ENCODE data around the gene SUPT20HL1. TPM values are rescaled to one million over a fixed set of nuclear protein-coding genes. Genes with fewer than 3 reads are reported as not detected.
A peak's percentile ranks its signal among the peaks of the same experiment; 100 is the strongest.
"Not testable (repeated sequence)": the region's sequence is repeated elsewhere in the genome, so short reads cannot be mapped to it uniquely, and the experiment has no call there.

Gene SUPT20HL1
- total RNA-seq, 1 donor from 2014 or later: not detected

DNA sequence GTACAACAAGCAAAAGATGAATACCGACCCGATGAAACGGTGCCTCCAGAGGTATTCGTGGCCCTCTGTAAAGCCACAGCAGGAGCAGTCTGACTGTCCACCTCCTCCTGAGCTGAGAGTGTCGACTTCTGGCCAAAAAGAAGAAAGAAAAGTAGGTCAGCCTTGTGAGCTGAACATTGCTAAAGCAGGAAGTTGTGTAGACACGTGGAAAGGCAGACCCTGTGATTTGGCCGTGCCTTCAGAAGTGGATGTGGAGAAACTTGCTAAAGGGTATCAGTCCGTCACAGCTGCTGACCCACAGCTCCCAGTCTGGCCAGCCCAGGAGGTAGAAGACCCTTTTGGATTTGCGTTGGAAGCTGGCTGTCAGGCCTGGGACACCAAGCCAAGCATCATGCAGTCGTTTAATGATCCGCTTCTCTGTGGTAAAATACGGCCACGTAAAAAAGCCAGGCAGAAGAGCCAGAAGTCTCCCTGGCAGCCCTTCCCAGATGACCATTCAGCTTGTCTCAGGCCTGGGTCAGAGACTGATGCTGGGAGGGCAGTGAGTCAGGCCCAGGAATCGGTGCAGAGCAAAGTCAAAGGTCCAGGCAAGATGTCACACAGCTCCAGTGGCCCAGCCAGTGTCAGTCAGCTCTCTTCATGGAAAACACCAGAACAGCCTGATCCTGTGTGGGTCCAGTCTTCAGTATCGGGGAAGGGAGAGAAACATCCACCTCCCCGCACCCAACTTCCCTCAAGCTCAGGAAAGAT, 3.2 kb downstream of the SUPT20HL1 start:
- ATAC-seq: not testable (repeated sequence)

DNA sequence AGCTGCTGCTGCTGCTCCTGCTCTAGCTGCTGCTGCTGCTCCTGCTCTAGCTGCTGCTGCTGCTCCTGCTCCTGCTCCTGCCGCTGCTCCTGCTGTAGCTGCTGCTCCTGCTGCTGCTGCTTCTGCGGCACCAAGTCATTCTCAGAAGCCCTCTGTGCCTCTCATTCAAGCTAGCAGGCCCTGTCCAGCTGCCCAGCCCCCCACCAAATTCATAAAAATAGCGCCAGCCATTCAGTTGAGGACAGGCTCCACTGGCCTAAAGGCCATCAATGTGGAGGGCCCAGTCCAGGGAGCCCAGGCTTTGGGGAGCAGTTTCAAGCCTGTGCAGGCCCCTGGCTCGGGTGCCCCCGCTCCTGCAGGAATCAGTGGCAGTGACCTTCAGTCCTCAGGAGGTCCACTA, 3.9 kb downstream of the SUPT20HL1 start:
- ATAC-seq: no peak

DNA sequence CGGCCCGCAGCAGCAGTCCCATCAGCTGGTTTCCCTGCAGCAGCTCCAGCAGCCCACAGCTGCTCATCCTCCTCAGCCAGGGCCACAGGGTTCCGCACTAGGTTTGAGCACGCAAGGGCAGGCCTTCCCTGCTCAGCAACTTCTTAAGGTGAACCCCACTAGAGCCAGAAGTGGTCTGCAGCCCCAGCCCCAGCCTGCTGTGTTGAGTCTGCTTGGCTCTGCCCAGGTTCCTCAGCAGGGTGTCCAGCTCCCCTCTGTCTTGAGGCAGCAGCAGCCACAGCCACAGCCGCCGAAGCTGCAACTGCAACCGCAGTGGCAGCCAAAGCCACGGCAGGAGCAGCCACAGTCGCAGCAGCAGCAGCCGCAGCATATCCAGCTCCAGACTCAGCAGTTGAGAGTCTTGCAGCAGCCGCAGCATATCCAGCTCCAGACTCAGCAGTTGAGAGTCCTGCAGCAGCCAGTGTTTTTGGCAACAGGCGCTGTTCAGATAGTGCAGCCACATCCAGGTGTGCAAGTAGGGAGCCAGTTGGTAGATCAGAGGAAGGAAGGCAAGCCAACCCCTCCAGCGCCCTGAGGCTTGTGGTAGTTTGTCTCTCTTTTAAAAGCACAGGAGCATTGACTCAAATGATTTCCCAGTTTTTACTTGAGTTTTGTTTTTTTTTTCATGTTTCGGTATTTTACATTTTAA, 4.6 kb downstream of the SUPT20HL1 start:
- ATAC-seq: no peak

DNA sequence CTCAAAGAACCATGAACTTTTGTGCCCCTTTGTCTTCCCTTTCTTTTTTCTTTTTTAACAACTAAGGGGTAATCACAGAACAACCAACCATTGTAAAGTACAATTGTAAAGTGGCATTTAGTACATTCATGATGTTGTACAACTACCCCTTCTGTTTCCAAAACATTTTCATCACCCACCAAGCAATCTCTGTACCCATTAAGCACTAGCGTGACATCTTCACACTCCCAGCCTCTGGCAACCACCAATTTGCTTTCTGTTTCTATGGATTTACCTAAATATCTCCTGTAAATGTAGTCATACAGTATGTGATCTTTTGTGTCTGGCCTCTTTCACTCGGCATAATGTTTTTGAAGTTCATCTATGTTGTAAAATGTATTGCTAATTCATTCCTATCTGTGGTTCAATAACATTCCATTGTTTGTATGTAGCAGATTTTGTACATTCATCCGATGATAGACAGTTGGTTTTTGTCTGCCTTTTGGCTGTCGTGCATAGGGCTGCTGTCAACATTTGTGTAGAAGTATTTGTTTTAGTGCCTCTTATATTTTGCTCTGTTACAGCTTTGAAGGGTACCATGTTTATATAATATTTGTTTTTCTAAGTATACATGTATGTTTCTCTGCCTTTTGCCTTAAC, 6.4 kb downstream of the SUPT20HL1 start:
- not testable (repeated sequence) for ATAC-seq

DNA sequence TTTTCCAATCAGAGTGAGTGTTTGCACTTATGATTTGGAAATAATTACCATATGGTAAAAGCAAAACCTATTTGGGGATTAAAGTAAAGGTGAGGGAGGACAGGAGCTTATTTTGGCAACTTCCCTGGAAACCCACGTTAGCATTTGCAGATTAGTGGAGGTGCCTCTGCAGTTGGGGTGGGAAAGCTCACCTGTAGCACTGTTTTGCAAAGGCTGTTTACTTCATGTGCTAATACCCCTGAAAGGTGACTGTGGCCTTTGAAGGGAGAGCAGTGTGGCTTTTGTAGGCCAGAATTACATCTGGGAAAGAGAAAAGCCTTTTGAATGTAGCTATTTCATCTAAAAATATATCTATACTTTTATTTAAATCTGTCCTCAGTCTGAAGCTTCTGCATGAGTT, 9.4 kb downstream of the SUPT20HL1 start:
- no peak for ATAC-seq

DNA sequence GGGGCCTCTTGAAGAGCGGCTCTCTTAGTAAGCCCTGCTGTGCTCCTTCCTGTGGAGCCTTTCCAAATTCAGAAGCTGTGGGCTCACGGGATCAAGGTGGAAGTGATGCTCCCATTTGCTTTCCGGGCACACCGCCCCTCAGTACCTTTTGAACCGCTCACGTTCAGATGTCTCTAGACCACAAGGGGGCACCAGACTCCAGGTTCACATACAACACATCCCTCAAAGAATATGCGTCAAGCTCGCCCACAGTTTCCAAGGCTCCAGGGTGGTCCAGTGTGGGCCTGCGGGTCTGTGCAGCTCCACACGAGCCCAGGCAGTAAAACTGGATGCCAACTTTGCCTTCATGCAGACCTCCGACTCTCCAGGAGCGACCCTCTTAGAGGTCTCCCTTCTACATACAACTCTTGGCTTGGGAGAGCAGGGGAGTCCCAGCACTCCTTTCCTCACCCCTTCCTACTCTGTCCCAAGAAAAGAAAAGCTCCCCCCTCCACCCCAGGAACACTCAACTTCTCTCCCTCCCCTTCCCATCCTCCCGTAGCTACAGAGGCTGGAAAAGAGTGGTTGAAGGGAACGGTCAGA, 11.0 kb downstream of the SUPT20HL1 start:
- peak; percentile 51 for ATAC-seq

DNA sequence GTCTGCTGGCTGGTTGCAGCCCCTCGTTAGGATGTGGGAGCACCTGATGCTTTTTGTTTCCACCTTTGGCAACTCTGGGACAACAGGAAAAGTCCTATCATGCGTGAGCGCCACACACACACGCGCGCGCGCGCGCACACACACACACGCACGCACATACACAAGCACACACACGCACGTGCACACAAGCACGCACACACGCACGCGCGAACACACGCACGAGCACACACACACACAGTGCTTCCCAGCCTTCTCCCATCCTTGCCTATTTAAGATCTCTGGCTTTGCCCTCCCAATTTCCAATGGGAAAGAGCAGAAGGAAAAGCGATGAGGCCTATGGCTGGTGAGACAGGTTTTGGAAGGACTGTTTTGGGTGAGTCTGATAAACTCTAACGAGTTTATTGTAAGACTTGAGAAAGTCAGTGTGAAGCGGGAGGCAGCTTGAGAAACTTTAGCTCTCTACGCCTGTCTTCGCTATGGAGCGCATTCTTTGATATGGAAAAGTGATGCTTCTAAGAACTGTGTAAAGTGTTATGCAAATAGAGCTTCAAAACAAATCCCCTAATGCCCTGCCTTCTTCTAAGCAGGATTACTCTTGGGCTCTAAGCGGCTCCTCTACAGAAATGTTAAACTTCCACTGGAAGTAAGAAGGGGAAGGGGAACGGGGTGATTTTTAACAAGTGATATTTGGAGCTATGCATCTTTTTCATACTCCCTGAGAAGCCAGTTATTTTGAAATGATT, 11.8 kb downstream of the SUPT20HL1 start:
- ATAC-seq: no peak

DNA sequence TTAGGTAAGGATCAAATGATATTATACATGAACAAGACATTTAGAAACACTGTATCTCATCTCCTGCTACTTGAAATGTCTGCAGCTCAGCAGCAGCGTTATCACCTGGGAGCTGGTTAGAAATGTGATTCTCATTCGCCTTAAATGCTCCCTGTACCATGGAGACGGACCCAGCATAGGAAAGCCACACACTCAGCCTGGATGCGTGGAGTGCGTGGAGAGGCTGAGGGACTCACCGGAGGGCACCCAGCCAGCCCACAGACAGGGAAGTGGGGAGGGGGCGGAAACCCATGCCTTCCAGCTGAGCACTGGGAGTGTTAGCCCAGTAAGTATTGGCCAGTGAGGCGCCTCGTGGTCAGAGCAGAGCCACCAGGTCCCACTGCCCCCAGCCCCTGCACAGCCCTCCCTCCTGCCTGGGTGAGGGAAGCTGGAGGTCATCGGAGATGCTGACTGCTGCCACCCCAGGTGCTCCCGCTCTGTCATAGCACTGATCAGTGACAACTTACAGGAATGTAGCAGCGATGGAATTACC, 15.2 kb downstream of the SUPT20HL1 start:
- no peak for ATAC-seq

DNA sequence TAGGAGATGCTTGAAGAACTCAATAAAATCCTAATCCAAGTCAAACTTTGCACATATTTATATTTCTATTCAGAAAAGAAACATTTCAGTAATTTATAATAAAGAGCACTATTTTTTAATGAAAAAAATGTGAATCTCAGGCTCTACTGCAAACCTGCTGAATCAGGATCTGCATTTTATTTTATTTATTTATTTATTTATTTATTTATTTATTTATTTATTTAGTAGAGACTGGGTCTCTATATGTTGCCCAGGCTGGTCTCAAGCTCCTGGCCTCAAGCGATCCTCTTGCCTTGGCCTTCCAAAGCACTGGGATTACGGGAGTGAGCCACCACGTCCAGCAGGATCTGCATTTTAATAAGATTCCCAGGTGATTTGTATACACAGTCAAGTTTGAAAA, 16.0 kb downstream of the SUPT20HL1 start:
- no peak for ATAC-seq

DNA sequence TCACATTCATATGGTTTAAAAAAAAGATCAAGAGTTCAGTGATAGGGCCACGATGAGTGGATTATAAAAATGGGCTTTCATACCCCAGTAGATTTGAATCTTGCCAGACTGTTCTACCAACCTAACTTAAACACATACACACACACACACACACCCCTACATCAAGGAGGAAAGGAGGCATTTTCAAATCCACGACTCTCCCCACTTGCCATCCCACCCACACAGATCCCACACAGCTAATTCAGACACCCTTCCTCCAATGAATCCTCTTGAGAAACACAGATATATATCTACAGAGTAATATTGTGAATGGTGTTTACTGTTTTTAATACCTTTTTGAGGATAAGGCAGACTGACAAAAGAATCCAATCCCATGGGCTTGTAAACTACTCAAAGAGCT, 16.8 kb downstream of the SUPT20HL1 start:
- no peak for ATAC-seq

DNA sequence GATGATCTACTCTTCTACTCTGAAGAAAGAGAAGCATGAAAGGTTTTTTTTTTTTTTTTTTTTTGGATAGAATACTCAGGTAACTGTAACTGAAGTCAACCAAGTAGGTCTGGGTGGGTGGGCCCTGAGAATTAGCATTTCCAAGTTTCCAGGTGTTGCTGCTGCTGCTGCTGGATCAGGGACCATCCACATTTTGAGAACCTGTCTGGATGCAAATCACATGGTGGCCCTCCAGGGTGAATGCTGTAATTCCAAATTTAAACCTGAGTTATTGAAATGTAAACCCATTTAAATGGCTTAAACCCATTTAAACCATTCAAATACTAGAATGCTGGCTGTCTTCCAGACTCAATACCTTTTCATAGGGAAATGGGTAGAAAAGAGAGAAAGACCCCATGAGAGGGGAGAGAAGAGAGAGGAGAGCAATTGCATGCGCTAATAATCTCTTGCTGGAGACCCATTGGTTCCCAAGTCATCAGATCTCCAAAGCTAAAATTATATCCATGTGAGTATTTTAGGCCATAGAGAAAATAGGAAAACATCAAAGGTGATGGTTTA, 17.6 kb downstream of the SUPT20HL1 start:
- ATAC-seq: no peak

DNA sequence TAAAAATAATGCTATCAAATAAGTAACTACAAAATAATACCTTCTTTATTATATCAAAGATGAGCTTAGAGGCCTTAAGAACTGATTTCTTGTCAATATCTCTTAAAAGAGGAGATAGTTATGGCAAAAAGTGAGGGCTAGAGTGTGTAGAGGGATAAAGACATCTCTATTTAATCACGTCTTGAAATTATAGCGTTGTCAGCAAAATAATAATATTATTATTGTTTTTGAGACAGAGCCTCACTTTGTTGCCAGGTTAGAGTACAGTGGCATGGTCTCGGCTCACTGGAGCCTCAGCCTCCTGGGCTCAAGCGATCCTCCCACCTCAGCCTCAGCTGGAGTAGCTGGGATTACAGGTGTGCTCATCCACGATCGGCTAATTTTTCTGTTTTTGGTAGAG, 18.3 kb downstream of the SUPT20HL1 start:
- ATAC-seq: no peak

DNA sequence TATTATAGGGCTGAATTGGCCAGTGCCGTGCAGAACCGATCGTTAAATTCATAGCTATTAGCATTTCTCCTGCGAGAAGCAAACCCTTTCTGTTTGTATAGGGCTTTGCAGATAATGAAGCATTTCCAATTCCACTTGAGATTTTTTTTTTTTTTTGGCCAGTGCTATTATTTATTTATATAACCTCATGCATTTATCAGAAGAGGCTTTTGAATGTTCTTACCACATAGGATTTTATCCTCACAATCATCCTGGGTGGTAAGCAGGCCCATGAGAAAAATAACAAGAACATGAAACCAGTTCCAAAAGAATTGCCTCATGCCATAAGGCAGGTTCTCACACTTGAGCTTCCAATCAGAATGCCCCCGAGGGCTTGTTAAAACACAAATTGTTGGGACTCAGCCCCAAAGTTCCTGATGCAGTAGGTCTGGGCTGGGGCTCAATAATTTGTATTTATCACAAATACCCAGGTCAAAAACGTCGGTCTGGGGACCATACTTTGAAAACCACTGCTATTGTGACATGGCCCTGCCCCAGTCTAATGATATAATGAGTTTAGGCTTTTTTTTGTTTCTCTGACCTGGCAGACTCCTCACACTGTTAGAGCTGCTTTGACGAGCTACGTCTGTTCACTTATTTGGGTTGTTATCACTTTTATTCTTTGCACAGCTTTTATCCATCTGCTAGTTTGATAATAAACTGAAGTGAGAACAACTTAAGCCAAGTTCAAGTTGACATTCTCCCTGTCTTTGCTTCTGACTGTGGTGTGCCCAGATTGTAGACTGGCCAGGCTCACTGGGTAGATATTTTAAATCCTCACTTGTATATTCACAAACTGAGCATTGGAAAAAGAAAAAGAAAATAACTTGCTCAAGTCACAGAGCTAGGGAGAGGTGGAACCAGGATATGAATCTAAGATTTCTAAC, 20.1 kb downstream of the SUPT20HL1 start:
- ATAC-seq: no peak

DNA sequence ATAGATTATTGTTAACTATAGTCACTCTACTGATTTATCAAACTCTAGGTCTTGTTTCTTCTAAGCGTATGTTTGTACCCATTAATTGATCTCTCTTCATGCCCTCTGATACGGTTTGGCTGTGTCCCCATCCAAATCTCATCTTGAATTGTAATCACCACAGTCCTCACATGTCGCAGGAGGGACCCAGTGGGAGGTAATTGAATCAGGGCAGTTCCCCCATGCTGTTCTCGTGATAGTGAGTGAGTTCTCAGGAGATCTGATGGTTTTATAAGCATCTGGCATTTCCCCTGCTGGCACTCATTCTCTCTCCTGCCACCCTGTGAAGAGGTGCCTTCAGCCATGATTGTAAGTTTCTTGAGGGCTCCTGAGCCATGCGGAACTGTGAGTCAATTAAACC, 21.9 kb downstream of the SUPT20HL1 start:
- not testable (repeated sequence) for ATAC-seq

DNA sequence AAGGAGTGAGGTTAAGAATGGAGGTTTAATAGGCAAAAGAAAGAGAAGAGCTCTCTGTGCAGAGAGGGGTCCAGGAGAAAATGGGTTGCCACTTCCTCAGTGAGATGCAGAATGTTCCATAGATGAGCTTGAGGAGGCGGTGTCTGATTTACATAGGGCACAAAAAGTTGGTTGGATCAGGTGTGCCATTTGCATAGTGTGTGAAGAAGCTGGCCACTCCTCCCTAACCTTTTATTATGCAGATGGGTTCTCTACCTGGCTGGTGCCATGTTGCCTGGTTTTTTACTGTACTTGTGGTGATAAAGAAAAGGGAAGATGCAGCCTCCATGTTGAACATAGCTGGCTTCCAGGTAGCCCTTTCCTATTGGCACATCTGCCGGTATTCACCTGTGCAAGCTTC, 27.3 kb downstream of the SUPT20HL1 start:
- no peak for ATAC-seq

DNA sequence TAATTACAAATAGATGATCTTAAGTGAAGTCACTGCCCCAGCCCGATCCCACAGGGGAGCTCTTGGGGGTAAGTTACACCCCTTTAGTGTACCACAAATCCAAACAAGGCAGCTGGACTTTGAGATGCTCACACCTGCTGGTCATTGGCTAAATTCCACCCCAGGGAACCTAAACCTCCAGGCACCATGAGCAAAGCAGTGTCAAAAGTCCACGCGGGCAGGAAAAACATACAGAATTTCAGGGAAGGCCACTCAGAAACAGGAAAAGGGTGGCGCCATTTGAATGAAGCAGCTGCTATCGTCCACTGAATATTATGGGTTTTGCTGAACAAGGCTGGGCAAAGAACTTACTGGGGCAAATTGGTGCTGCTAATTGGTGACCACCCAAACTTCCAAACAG, 30.9 kb downstream of the SUPT20HL1 start:
- ATAC-seq: no peak

DNA sequence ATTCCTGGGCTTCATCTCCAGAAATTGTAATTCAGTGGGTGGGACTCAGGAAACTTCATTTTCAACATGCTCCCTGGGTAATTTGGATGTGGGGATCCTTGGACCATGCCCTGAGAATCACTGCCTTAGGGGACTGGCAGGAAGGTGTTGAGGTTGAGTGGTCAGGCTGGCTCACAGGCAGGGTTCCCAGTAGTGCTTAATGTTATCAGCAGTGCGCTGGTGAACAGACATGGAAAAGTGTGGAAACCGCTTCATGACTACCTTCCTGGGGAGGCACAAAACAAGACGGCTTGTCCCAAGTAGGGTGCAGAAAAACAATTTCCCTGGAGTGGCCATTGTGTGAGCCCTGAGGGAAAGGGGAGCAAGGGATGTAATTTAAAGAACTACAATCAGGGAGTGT, 31.4 kb downstream of the SUPT20HL1 start:
- no peak for ATAC-seq

DNA sequence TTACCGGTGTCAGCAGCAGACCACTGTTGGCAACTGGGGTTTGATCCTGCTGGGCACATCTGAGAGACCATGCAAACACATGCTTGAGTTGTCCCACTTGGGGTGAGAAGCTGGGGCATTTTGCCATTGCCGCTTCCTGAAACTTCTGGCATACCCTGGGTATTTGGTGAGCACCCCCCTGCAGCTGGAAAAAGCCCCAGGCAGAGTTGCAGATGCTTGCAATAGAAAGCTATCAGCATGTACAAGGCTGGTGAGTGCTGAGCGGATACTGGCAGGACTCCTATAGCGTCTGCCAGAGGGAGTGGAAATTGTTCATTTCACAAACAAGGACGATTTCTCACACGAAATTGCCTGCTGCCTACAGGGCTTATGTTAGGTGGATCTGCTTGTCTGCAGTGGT, 32.3 kb downstream of the SUPT20HL1 start:
- ATAC-seq: no peak

DNA sequence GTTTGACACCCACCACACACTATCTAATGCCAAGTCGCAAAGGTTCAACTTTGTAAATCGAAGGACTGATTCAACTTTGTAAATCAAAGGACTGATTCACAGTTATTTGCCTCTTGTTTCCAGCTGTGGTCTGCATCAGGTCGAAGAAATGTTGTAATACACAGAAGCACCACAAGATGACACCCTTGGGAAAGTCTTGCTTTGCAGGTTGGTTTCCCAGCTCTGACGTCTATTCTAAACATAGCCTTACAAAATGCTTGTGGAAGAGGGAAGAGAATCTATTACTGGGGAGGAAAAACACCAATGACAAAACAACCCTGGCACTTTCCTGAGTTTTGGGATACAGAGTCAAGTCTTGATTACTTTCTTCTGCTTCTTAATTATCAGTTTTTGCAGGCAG, 35.3 kb downstream of the SUPT20HL1 start:
- ATAC-seq: peak; percentile 74

DNA sequence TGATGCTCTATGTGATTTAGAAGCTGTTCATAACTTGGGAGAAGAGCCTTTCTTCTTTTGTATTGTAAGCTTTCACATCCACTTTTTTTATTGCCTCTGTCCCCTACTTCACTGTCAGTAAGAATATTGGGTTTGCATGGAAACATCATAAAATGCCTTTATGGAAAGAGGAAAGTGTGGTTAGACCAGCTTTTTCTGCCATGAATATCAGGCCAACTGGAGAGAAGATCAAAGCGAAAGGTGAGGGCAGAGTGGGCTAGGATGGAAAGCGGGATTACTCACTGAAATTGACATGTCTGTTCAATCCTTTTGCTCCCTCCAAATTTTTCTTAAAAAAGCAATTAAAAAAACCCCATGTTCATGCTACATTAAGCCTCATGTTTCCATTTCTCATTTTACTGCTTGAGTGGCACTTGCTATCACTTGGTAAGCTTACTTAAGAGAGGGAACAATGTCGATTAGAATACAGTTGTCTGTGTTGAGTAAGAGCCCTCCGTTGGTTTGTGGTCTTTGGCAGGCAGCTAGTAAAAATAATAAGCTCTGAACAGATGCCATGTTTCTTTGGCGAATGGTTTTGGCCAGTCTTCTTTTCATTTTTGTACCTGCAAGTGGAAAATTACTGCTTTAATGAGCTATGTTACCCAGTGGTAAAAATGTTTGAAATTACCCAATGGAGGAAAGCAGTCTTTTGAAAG, 35.9 kb downstream of the SUPT20HL1 start:
- ATAC-seq: no peak

Measured in esophagus mucosa (tissue), 1 donor.